Left cardiac atrium (tissue), 4 donors: ENCODE results near the gene ARHGAP45. TPM values are rescaled to one million over a fixed set of nuclear protein-coding genes. Genes with fewer than 3 reads are reported as not detected.
A peak's percentile ranks its signal among the peaks of the same experiment; 100 is the strongest.

Experiments
- ATAC-seq, 2 donors: fragments of 200-7000 bp; cut with Tn5 transposase; one replicate each; pipeline ENCODE4 v1.9.1; 2020; ENCODE audit warnings: mild to moderate bottlenecking in 2 of 2, moderate library complexity in 2 of 2
- DNase-seq: peaks from one replicate; pipeline ENCODE4 v3.0.0-alpha.2; 2020
- intact Hi-C, 2 donors: fragments of 100-400 bp; cut with DNase I; formaldehyde crosslinking; loops; one replicate each; pipeline versions ENCODE4 v1.14.1 to v1.15.1; 2022 to 2023
- total RNA-seq, 2 donors: library from RNA; stranded (reverse); fragmentation: NEBNext Ultra II Directional; extraction: Animal tissue kit (Norgen Biotek cat#: 25700); gene quantifications; one replicate each; pipeline ENCODE4 v1.2.1, GENCODE V29; 2021
- donor health status: DM: no; HTN: yes; CAD: no.
- donor health status: DM: no; HTN: yes; CAD: no; lungs with severe emphysema.
- donor health status: DM: yes; HTN: yes; CAD: no.
- donor health status: Dilated cardiomyopathy.

ARHGAP45 gene
- total RNA-seq, 2 donors from 2014 or later: 10.6 to 12.6 TPM

- intact Hi-C loops: no loop called here
- peak; percentile 55 for DNase-seq
- ATAC-seq: peak; percentile 41 to 60
Measured at GRCh38 chr19:1082165-1082927, 15.4 kb downstream of the ARHGAP45 start.

- no peak for DNase-seq
- intact Hi-C loops: no loop called here
- no peak for ATAC-seq
Measured at GRCh38 chr19:1082928-1083816, 16.2 kb downstream of the ARHGAP45 start.

- DNase-seq (no peak), ATAC-seq (no peak)
- intact Hi-C loops: no loop called here
Measured at GRCh38 chr19:1084024-1084868, 17.3 kb downstream of the ARHGAP45 start.

DNA sequence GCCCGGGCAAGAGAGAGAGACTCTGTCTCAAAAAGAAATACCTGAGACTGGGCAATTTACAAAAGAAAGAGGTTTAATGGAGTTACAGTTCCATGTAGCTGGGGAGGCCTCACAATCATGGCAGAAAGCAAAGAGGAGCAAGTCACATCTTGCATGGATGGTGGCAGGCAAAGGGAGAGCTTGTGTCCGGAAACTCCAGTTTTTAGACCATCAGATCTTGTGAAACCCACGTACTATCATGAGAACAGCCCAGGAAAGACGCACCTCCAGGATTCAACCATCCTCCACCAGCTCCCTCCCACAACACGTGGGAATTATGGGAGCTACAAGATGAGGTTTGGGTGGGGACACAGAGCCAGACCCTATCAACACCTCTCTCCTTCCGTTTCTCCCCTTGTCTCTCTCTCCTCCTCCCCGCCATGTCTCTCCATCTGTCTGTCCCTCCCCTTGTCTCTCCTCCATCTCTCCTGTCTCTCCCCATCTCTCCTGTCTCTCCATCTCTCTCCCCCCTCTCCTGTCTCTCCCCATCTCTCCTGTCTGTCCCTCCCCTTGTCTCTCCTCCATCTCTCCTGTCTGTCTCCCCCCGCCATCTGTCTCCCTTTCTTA is 18.2 kb downstream of the ARHGAP45 start:
- DNase-seq: no peak
- intact Hi-C loops: no loop called here
- ATAC-seq: no peak

DNA sequence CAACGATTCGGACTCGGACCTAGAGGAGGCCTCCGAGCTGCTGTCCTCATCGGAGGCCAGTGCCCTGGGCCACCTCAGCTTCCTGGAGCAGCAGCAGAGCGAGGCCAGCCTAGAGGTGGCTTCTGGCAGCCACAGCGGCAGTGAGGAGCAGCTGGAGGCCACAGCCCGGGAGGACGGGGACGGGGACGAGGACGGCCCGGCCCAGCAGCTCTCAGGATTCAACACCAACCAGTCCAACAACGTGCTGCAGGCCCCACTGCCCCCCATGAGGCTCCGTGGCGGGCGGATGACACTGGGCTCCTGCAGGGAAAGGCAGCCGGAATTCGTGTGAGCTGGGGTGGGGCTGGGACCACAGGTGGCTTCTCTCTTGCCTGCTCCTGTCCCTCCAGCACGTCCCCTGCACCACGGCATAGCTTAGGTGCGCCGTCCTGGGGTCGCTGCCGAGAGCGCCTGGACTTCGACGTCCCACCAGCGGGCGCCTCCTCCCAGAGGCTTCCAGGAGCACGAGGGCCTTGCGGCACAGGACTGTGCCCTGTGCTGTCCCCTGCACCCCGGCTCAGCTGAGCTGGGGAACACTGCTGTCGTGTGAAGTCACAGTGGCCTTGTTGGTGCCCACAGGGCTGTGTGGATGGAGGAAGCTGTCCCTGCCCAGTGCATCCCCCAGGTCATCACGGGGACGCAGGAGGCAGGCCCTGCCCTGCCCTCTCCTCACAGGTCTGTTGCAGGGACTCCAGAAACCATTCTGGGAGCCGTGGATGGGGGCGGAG is 18.9 kb downstream of the ARHGAP45 start:
- intact Hi-C loops: no loop called here
- no peak for DNase-seq

DNA sequence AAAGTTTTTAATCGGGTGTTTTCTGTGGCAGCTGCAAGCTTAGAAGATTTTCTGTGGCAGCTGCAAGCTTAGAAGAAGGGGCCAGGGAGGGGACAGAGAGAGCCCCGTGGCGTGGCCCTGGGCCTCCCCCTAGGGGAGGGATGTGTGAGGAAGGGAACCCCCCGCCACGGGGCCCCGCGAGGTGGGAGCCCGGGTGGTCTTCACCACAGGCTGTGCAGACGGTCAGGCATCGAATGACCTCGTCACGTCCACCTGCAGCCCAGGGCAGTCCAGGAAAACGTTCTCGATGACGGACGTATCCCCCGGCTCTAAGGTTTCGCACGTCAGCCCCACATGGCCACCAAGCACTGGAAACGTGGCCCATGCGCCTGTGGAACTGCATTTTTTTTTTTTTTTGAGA is 19.6 kb downstream of the ARHGAP45 start:
- DNase-seq (no peak), ATAC-seq (no peak)
- intact Hi-C loops: no loop called here

More for the DNA sequence above, 18.9 kb downstream of the ARHGAP45 start:
- no peak for ATAC-seq

- ATAC-seq (peak; percentile 45 to 50), DNase-seq (no peak)
- intact Hi-C loops: no loop called here
Measured at GRCh38 chr19:1087813-1088415, 20.9 kb downstream of the ARHGAP45 start.

GRCh38 chr19:1088416-1089010 is 21.5 kb downstream of the ARHGAP45 start:
- intact Hi-C loops: no loop called here
- peak in 1 of 2 donors; percentile 32 for ATAC-seq
- DNase-seq: no peak

DNA sequence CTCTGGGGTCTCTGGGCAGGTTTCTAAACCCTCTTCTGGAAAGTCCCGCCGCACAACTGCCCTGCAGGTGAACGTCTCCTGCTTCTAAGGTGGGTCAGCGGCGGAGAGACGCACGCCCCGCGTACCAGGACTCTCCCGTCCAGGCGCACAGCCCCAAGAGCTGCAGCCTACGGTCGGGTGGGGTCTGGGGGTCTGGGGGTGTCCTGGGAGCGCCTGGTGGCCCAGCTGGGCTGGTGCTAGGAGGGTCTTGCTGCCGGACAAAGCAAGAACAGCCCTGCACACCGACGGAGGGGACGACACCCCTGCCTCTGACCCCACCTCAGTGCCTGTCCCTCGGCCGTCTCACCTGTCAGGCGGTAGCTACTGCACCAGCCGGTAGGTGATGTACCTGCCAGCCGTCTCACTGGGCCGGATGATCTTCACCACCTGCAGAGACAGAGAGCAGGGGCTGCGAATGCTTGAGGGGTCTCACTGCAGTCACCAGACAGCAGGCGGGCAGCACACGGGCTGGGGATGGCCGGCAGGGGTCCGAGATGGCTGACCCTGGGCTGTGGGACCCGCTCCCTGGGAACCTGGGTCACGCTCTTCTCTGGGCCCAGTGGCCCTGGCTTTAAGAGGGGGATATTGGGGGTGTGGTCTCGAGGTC is 22.3 kb downstream of the ARHGAP45 start:
- no peak for DNase-seq

GRCh38 chr19:1089891-1090290 is 22.9 kb downstream of the ARHGAP45 start:
- intact Hi-C loops: no loop called here
- ATAC-seq: no peak
- no peak for DNase-seq

More for the DNA sequence above, 22.3 kb downstream of the ARHGAP45 start:
- peak in 1 of 2 donors; percentile 1 for ATAC-seq
- intact Hi-C loops: no loop called here

GRCh38 chr19:1090731-1091543 is 24.0 kb downstream of the ARHGAP45 start:
- ATAC-seq (no peak), DNase-seq (no peak)
- intact Hi-C loops: no loop called here

- DNase-seq (no peak), ATAC-seq (no peak)
- intact Hi-C loops: no loop called here
Measured at GRCh38 chr19:1091544-1092175, 24.7 kb downstream of the ARHGAP45 start.

DNA sequence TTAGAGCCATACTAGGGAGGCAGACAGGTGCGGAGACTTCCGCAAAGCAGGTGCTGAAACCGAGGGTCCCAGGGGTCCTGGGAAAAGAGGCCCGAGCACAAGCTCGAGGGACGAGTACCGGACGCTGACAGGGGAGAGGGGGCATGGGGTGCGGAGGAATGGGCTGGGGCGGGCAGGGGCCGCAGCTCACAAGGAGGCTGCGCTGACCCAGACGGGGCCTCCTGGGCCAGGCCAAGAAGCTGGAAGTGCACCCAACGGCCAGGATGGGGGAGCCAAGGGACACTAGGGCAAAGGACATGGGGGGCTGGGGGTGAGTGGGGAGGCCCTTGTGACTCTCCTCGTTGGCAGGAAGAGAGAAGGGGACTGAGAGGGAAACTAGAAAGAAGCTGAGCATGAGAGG is 26.4 kb downstream of the ARHGAP45 start:
- DNase-seq: no peak
- intact Hi-C loops: no loop called here
- ATAC-seq: no peak

DNA sequence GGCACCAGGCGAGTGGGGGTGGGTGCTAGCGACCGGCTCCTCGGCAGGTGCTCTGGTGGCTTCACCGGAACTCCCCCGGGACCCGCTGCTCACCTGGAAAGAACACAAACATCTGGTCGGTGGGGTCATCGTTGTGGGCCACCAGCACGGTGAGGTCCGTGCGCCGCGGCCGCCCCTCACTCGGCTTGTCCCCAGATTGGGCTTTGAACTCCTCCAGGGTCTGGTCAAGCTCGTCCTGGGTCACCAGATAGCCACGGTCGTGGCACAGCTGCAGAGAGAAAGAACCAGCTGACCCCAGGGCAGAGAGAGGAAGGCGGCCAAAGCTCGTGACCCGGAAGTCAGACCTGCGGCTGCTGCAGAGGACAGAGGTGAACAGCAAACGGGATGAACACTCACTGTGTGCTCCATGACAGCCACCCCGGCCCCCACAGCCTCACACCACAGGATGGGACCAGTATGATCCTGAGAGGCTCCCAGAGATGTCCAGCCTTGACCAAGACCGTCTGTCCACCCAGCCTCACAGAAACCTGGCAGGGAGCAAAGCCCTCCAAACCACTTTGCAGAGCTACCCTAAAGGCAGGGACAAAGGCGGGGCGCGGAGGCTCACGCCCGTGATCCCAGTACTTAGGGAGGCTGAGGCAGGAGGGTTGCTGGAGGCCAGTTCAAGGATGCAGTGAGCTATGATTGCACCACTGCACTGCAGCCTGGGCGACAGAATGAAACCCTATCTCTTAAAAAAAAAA is 27.0 kb downstream of the ARHGAP45 start:
- intact Hi-C loops: no loop called here
- DNase-seq: no peak
- ATAC-seq: no peak

- intact Hi-C loops: no loop called here
- no peak for ATAC-seq
- DNase-seq: no peak
Measured at GRCh38 chr19:1094655-1094977, 27.6 kb downstream of the ARHGAP45 start.
